ENCODE results near the gene CHD9.
"Not testable (repeated sequence)": the region's sequence is repeated elsewhere in the genome, so short reads cannot be mapped to it uniquely, and the experiment has no call there.

CHD9 gene

GRCh38 chr16:53202398-53202797, 147.6 kb downstream of the CHD9 start:
- DNase-seq (ENCODE audit: low read depth in 2 of 2), result no peak

DNA sequence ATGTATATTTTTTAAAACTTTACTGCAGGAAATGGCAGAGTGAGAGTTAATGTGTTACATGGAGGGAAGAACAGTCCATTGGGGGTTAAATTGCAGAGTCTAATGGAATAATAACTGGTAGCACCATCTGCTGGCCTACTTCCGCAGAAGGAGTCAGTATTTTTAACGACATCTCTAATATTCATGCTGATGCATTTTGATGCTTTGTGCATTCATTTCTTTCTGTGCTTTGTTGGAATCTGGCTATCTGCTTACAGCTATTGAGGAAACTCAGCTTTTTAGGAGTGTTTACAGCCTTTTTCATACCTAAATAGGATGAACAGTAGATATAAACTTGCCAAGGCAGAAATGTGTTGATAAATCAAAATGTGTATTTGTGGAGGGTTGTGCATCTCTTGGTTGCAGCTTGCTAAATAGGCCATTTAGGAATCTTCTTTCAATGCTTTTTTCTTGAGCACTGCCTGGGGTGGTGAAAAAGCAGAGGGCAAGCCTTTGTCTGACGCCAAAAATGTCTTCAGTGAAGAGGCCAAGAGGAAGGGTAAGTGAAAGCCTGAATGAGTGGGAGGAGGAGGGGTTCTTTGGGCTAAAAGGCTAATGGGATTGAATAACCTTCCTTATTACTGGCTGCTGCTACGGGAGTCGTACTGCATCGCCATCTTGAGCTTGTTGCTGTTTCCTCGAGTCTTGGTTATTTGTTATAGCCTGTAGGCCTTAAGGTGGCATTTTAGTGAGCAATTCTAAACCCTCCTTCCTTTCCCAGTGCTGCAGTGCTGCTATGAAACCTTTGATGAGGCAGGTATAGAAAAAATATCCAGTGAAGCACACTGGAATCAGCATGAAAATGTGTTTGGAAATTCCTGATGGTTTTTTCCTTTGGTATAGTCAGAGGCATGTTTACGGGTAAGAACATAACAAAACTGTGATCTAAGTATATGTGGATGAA, 153.3 kb downstream of the CHD9 start:
- DNase-seq (ENCODE audit: low read depth in 2 of 2), result no peak

DNA sequence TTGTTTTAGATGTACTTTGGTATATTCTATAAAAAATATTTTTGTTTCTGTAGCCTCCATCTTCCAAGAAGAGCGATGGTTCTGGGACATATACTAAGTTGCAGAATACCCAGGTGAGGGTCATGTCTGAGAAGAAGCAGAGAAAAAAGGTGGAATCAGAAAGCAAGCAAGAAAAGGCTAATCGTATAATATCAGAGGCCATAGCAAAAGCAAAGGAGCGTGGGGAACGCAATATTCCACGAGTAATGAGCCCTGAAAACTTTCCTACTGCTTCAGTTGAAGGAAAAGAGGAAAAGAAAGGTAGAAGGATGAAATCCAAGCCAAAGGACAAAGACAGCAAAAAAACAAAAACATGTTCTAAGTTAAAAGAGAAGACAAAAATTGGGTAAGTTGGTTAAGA, 154.6 kb downstream of the CHD9 start:
- DNase-seq (ENCODE audit: low read depth in 2 of 2), result no peak

GRCh38 chr16:53209877-53210276, 155.1 kb downstream of the CHD9 start:
- DNase-seq (ENCODE audit: low read depth in 2 of 2), result no peak

- no peak for DNase-seq (ENCODE audit: low read depth in 2 of 2)
Observed at GRCh38 chr16:53211253-53211652, 156.5 kb downstream of the CHD9 start.

GRCh38 chr16:53212893-53213223, 158.1 kb downstream of the CHD9 start:
- DNase-seq (ENCODE audit: low read depth in 2 of 2), result no peak

- no peak for DNase-seq (ENCODE audit: low read depth in 2 of 2)
Observed at GRCh38 chr16:53213542-53213941, 158.8 kb downstream of the CHD9 start.

DNA sequence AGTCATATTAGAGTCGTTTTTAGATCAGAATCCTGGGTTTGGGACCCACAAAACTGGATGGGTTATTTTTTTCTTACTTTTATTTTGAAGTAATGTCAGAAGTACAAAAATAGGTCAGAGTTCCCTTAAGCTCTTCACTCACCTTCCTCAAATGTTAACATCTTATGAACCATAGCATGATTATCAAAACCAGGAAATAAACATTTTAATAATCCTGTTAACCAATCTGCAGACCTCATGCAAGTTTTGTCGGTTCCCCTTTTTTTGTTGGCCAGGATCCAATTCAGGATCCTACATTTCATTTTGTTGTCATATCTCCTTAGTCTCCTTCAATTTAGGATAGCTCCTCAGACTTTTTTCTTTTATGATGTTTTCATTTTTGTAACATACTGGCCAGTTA, 162.0 kb downstream of the CHD9 start:
- DNase-seq (ENCODE audit: low read depth in 2 of 2), result no peak

- DNase-seq (ENCODE audit: low read depth in 2 of 2), result no peak
Observed at GRCh38 chr16:53219371-53219770, 164.6 kb downstream of the CHD9 start.

- DNase-seq (ENCODE audit: low read depth in 2 of 2), result no peak
Observed at GRCh38 chr16:53219795-53220454, 165.1 kb downstream of the CHD9 start.

DNA sequence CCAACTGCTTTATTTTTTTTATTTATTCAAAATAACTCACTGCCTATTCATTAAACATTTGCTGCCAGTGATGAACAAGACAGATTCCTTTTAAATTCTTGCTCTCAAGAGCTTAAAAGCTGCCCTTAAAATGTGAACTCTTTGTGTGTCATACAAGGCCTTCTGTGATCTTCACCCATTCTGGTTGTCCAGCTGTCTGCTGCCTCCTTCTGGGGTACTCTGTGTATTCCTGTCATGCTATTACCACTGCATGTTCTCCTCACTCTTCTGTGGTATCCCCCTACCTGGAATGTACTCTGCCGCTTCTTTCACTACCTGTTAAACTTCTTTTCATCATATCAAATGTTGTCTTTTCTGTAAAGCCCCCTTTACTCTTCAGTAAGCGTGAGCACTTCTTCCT, 165.8 kb downstream of the CHD9 start:
- no peak for DNase-seq (ENCODE audit: low read depth in 2 of 2)

- DNase-seq (ENCODE audit: low read depth in 2 of 2), result no peak
Observed at GRCh38 chr16:53224951-53225533, 170.3 kb downstream of the CHD9 start.

DNA sequence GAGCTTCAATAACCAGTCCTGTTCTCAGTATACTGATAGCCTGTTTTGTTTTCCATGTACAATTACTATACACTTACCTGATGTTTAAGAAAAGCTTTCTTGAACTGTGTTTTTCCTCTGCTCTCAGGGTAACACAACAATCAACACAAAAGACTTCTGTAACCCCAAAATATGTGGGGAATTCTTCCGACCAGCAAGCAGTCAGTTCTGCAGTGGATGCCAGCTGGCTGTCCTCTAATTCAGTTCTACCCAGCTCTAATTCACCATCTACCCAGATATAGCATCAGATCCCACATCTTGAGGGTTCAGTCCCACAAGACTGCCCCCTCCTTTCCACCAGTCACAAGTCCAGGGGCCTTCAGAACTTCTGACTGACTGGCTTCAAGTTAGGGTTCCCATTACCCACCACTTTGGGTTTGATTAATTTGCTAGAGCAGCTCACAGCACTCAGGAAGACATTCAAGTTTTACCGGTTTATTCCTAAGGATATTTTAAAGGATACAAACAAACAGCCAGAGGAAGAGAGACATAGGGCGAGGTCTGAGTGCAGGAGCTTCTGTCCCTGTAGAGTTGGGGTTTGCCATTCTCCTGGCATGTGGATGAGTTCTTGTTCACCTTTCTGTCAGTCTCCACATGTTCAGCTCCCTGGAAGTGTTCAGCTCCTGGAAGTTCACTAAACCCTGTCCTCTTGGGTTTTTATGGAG, 178.2 kb downstream of the CHD9 start:
- no peak for DNase-seq (ENCODE audit: low read depth in 2 of 2)

- DNase-seq (ENCODE audit: low read depth in 2 of 2), result no peak
Observed at GRCh38 chr16:53234836-53235235, 180.0 kb downstream of the CHD9 start.

- DNase-seq (ENCODE audit: low read depth in 2 of 2), result no peak
Observed at GRCh38 chr16:53235851-53236250, 181.1 kb downstream of the CHD9 start.

- DNase-seq (ENCODE audit: low read depth in 2 of 2), result no peak
Observed at GRCh38 chr16:53249331-53249730, 194.5 kb downstream of the CHD9 start.

DNA sequence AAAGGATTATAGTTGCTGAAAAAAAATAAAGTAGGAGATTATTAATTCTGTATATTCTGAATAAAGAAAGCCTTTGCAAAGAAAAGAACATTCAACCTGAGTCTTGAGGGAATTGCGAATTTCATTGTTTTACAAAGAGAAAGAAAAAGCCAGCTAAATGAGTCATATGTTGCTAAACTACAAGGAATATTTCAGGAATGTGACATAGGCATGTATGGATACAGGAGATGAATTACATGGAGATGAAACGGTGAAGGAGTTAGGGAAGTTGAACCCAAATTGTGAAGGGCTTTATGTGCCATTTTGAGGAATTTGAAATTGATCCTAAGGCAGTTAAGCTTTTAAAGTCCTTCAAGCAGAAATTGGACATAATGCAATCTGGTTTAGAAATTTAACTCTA, 202.2 kb downstream of the CHD9 start:
- DNase-seq (ENCODE audit: low read depth in 2 of 2), result no peak

DNA sequence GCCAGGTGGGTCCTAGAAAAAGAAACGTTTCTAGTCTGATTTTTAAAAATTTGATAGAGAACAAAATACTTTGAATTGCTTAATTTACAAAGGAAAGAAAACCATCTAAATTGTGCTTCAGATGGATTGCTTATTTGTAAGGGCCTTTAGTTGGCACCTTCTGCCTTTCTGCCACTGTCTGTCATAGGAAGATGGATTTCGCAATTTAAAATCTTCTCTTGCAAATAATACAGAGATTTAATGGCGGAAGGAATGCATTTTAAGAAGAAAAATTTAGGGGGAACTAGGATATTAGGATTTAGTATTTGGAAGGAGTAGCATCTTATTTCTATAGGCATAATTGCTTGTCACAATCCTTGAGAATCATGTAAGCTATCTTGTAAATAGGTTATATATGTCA, 204.0 kb downstream of the CHD9 start:
- DNase-seq (ENCODE audit: low read depth in 2 of 2), result no peak

GRCh38 chr16:53261276-53261675, 206.5 kb downstream of the CHD9 start:
- no peak for DNase-seq (ENCODE audit: low read depth in 2 of 2)

GRCh38 chr16:53262645-53263044, 207.9 kb downstream of the CHD9 start:
- no peak for DNase-seq (ENCODE audit: low read depth in 2 of 2)

GRCh38 chr16:53266156-53266555, 211.4 kb downstream of the CHD9 start:
- no peak for DNase-seq (ENCODE audit: low read depth in 2 of 2)

DNA sequence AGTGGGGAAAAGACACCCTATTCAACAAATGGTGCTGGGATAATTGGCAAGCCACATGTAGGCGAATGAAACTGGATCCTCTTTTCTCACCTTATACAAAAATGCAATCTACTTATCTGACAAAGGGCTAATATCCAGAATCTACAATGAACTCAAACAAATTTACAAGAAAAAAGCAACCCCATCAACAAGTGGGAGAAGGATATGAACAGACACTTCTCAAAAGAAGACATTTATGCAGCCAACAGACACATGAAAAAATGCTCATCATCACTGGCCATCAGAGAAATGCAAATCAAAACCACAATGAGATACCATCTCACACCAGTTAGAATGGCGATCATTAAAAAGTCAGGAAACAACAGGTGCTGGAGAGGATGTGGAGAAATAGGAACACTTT, 223.7 kb downstream of the CHD9 start:
- DNase-seq (ENCODE audit: low read depth in 2 of 2), result not testable (repeated sequence)

Data from activated CD4-positive, alpha-beta T cell treated with anti-CD3 and anti-CD28 coated beads for 24 hours (primary cell).